Stimulated activated CD8-positive, alpha-beta memory T cell treated with anti-CD3 and anti-CD28 coated beads, Interleukin-15, amount 100 ng/mL, for 4 hours (primary cell): ENCODE measurements around the gene CRTC1.

ENCODE experiments used
- DNase-seq, 2 donors: peaks; one replicate each; pipeline ENCODE4 v3.0.0-alpha.2; 2020; ENCODE audit warnings: low read depth in 2 of 2

CRTC1 gene

DNA sequence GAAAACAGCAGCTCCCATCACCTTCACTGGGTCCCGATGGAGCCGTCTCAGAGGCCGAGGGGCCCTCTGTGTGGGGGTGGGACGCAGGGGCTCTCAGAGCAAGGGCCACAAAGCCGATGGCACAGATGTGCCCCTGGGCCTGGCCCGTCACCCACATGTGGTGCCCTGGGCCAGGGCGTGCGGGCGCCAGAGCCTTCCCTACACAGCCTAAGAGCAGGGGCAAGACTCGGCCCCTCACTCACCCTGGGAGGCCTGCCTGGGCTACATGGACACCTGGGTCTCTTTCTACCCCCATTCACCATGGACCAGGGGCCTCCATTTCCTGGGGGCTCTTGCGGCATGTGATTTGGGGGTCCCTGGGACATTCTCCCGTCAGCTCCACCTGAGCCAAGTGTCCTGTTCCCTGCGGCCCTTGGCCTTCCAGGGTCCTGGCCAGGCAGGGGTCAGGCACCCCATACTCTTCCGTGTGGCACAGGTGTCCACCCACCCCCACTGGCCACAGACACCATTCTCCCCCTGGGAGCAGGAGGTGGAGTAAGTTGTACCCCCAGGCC, 97.6 kb downstream of the CRTC1 start:
- DNase-seq, result no peak

DNA sequence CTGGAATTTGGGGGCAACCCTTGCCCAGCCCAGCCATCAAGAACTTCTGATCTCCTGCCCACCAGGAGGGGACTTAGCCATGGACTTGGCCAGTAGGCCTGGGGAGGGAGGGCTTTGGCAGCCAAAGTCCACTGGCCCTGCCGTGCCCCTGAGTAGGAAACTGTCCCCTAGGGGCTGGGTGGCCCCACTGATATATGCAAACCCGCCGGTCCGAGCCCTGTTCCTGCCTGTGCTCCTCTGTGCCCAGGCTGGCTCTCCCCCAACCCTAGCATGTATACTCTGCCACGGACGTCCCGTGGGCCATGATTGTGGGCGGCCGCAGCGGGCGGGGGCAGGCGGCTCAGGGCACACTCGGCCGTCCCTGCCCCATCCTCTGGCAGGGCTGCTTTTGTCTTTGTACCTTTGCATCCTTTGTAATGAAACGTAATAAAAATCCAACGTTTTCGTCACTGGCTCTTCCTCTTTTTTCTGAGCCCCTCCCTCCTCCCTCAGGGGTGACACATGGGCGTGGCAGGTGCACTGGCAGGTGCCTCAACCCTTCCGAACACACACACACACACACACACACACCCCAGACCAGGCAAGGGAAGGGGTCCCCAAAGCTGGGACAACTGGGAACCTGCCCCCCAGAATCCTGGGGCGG, 98.5 kb downstream of the CRTC1 start:
- DNase-seq, result no peak

DNA sequence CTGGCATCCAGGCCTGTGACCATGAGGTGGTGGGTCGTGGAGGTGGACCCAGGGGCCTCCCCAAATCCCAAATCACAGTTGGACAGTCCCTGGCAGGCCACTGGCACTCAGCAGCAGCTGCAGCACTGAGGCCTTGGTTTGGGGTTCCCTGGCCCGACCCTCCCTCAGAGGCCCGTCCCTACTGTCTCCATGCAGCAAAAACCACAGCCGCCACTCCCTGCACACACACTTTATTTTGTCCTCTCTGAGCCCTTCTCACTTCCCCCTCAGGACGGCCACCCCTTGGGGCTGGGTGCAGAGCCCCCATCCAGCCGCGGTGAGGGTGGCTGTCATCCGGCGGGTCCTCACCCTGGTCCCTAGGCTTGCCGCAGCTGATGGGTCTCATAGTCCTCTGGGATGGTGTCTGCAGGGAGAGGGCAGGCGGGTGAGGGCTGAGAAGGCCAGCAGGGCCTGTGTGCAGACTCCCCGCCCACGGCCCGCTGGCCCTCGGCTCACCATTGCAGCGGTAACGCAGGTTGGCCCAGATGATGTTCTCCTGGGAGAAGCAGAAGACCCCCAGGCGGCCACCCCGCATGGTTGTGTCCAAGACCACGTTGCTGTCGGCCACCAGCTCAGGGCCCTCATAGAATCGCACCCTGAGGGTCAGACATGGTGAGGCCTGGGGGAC, 99.2 kb downstream of the CRTC1 start:
- no peak for DNase-seq

DNA sequence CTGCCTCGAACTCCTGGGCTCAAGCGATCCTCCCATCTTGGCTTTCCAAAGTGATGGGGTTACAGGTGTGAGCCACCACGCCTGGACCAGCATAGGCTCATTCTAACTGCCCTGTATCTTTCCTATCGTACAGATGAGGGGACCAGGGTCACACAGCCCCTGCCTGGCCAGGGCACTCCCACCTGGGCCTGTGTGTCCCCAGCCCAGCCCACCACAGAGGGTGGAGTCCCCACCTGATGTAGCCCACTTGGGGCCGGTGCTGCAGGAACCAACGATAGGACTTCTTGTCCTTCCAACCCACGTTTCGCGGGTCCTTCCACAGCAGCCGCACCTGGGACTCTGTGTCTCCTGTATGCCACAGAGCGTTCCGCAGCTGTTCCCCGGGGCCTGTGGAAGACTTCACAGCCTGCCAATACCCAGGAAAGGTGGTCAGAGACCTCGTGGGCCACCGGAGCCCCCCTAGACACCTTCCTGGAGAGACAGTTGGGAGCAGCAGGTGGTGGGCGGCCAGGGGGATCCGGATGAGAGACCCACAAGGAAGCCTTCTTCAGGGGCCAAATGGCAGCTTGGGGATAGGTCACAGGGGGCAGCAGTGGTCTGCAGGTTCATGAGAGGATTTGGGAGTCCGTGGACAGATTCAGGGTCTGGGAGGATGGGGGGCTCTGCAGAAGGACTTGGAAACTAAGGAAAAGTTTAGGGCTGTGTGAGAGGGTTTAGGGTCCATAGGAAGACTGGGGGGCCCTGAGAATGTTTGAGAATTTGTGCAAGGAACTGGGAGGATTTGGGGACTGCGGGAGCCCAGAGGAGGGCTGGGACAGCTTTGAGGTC, 100.7 kb downstream of the CRTC1 start:
- no peak for DNase-seq

DNA sequence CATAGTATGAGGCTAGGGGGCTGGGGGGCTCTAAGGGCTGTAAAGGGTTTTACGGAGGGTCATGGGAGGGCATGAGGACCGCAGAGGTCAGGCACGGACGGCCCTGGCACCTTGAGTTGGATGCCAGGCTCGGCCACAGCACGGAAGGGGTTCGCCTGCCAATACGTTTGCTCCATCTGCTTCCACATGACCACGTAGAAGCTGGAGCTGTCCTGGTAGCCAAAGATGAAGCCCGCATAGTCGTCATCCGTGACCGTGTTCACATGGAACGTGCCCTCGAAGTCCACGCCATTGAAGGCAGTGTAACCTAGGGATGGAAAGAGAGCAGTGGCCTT, 101.3 kb downstream of the CRTC1 start:
- no peak for DNase-seq

DNA sequence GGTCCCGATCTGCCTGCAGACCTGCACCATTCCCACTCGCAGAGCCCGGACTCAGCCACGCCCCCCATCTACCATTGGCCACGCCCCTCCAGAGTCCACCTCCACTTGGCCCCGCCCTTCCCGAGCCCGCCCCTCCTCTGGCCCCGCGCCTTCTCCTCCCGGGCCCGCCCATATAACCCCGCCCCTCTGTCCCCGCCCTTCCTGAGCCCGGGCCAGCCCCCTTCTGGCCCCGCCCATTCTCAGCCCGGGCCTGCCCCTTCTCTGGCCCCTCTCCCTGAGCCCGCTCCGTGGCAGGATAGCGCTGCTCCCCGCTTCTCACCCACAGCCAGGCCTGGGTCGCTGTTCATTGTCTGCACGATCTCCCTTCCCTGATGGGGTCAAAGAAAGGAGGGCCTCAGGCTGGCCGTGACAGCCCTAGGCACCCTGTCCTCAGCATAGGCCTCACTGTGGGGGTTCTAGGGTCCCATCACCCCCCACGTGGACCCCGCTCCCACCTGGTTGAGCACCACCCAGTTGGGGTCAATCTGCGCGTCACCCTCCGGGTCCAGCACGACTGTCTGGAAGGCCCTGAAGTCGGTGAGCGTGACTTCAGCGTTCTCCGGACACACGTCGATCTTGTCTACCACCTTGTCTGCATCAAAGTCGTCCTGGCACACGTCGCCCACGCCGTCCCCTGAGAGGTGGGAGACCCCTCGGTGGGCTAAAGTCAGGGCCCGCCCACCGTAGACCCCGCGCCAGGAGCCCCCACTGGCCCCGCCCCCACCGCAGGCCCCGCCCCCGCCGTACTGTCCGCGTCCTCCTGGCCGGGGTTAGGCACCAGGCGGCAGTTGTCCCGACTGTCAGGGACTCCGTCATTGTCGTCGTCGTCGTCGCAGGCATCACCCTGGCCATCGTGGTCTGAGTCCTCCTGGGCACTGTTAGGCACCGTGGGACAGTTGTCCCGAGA, 102.0 kb downstream of the CRTC1 start:
- peak in 1 of 2 donors; percentile 44 for DNase-seq

DNA sequence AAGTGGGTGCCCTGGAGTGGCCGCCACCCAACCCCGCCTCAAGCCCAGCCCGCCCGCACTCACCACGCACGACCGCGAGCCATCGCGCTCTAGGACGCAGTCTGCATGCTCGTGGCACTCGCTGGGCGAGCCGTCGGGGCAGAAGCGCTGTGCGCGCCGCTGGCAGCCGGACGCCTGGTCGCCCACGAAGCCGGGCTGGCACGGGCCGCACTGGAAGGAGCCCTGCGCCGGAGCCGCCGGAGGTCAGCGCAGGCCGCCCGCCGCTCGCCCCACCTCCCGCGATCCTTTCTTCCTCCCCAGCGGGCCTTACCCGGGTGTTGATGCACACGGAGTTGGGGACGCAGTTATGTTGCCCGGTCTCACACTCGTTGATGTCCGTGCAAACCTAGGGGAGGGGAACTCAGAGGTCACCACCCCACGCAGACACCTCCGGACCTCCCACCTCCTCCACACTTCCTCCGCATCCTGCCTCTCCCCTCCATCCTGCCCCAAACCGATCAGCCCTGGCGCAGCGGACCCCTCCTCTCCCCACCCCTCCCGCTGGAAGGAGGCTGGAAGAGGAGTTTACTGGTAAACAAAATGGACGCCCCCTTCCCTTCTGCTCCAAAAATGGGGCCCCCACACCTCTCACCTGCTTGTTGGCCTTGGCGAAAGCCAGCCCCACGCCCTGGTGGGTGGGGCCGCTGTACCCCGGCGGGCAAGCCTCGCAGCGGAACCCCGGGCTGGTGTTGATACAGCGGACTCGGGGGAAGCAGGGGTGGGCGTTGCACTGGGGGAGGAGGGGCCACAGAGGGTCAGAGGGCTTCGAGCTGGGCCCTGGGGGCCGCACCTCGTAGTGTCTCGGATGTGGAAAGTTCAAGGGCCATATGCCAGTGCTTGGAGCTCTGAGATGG, 105.3 kb downstream of the CRTC1 start:
- no peak for DNase-seq

DNA sequence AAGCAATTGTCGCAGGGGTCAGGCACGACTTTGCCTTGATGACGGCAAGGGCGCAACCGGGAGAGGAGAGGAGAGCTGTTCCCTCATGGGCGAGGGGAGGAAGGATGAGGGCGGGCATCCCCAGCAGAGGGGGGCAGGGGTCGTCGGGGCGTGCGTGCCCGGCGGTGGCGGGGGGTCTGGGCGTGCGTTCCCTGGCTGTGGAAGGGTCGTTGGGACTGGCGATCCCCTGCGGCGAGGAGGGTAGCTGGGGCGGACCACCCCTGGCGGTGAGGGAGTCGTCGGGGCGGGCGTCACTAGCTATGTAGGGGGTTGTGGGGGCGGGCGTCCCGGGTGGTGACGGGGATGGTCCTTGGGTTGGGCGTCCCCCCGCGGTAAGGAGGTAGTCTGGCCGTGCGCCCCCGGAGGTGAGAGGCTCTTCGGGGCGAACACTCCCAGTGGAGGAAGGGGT, 106.0 kb downstream of the CRTC1 start:
- DNase-seq, result no peak

DNA sequence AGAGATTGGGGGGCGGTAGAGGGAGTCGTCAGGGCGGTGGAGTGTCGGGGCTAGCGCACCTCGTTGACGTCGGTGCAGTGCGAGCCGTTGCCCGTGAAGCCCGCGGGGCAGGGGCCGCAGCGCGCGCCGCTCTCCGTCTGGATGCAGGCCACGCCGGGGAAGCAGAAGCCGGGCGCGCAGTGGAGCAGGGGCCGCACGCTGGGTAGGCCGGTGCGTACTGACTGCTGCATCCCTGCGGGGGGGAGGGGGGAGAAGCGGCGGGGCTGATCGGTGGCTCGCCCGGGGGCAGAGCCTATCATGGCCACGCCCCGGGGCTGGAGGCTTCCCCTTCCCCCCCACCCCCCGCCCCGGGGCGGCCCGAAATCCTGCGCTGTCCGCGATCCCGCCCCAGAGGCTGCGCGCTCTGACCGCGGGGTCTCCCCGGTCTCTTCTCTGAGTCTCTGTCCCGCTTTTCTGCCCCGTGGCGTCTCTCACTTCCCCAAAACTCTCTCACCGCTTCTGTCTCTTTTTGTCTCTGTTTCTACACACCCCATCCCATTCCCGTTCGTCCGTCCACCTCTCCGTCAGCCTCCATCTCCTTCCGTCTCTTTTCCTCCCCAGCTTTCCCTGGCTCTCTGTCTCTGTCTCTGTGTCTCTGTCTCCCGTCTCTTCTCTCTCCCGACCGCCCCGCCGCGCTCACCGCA, 106.5 kb downstream of the CRTC1 start:
- DNase-seq, result peak in 1 of 2 donors; percentile 6

DNA sequence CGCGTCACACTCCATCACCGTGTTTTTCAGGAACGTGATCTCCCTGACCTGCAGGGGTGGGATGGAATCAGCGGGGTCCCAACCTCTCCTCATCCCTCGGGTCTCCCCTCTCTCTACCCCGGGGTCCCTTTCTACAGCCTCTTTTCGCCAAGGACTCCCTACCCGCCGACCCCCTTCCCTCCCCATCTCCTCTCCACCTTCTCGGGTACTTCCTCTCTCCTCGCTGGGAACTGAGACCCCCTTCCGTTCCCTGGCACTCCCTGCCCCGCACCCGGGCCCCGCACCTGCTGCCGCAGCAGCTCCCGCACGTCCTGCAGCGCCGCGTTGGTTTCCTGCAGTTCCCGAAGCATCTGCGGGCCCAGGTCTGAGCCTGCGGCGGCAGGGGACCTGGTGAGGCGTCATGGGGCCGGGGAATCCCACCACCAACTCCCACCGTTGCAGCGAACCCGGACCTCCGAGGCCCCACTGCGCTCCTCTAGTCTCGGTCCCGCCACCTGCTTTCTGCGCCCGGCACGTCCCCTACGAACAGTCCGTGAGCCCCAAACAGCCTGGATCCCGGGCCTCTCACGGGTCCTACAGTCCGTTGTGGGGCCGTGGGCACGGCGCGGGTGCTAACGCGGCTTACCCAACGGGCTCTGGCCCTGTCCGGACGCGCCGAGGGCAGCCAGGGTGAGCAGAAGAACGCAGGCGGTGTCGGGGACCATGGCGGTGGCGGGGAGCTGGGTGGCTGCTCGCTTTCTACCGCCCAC, 107.3 kb downstream of the CRTC1 start, which contains the start of gene COMP:
COMP (minus strand) TSS at position 740 of the 749 bp plus-strand sequence; CDS start at position 704, 36 bp downstream.
- no peak for DNase-seq

DNA sequence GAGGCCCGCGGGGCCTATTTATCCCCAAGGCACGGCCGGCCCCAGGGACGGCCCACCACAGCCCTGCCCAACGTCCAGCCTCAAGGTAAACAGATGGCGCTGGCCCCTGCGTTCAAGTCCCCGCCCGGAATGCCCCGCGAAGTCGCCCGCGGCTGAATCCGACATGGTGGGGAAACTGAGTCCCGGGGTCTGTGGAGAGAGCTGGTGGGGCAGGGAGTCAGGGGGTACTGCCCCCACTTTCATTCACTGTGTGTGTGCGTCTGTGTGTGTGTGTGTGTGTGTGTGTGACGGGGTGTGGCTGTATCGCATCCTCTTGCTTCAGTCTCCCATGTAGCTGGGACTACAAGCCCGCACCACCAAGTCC, 107.8 kb downstream of the CRTC1 start:
- no peak for DNase-seq

DNA sequence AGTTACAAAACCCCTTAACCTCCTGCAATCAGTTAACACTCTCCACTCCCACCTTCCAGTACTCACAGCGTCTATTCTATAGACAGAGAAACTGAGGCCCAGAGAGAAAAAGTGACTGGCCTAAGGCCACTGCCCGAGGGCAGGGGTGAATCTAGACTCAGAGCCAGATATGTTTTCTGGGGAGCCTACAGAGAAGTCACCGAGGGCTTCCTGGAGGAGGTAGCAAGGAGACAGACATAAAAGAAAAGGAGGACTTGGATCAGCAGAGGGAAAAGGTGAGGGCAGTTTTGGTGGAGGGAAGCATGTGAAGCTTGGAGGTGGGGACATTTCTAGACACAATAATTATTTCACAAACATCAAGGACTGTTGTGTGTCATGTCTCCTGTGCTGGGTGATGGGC, 109.2 kb downstream of the CRTC1 start:
- DNase-seq, result no peak

DNA sequence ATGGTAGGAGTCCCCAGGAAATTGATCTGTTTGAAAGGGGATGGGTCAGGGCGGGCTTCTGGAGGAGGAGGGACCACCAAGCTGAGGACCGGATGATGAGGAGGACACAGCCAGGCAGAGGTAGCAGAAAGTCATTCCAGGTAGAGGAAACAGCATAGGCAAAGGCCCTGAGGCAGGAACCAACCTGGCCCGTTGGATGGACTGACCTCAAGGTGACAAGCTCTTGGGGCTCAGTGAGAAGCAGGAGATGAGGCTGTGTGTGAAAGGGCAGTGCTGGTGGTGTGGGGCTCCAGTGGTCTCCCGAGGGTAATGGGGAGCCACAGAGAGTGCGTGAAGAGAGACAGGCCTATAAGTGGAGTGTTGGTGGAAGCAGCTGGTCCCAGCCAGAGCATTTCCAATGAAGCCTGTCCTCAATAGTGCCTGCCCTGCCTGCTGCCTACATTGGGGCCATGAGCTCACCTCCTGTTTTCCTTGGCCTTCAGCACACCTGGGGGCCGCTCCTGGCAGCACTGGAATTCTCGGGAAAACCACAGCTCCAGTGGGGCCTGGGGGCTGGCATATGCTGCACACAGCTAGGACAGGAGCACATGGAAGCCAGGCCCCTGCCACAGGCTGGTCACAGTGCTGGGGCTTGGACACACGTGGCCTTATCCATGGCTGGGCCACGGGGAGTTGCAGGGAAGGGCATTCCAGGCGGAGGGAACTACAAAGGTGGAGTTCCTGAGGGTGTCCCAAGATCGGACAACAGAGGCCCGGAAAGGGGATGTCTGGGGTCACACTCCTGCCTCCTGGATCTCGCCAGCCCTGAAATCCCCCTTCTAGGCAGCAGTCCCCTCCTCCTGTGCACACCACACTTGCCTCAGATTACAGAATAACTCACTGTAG, 109.9 kb downstream of the CRTC1 start:
- DNase-seq, result no peak

DNA sequence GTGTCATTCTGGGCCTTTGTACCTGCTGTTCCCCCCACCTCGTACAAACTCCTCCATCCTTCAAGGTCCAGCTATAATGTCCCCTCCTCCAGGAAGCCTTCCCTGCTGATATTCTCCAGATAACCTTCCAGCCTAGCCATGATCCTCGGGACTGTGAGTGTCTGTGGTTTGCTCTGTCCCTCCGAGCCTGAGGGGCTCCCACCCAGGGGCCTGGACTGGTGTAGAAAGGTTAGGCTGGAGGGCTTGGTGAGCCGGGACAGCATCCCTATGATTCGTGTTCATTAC, 110.5 kb downstream of the CRTC1 start:
- DNase-seq, result no peak

DNA sequence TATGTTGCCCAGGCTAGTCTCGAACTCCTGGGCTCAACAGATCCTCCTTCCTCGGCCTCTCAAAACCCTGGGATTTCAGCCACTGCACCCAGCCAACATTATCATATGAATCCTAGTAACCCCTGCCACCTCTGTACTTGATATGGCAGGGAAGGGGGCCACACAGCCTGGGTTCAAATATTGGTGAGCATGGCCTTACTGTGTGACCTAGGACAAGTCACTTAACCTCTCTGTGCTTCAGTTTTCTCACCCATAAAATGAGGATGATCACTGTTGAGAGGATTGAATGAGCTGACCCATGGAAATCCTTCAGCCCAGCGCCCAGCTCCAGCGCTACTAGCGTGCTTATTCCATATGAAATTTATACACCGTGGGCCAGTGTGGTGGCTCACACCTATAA, 111.2 kb downstream of the CRTC1 start:
- DNase-seq, result no peak

DNA sequence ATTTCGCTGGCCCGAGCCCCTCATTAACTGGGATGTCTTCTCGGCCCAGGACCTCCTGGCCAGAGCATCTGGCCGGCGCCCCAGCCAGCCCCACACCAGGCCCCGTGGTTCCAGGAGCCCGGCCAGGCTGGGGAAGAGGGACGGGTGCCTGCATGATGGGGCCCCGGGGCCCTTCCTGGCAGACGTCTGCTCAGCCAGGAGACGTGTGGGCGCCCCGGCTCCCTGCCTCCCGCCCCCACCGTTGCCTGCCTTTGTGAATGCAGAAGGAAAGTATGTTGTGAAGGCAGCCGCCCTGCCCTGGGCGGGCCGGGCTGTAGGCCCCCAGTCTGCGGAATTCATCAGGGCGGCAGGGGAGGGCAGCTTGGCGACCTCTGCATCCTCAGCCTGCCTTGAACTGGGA, 112.1 kb downstream of the CRTC1 start:
- no peak for DNase-seq

DNA sequence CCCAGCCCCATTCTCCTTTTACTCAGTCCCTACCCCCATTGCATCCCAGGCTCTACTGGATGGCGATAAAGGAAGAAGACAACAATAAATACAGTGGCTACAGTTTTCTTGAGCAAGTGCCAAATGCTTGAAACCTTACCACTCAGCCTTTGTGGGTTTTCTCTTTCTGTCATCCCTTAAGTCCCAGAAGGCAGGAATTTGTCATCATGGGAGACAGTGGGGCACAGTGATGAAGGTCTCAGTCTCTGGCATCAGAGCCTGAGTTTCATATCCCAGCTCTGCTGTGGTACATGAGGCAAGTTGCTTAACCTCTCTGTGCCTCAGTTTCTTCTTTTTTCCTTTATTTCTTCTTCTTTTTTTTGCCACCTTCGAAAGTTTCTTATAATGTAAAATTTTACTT, 112.8 kb downstream of the CRTC1 start:
- DNase-seq, result no peak
